Skeletal muscle cell (primary cell): ENCODE data around the gene DOCK11.
"Not testable (repeated sequence)": the region's sequence is repeated elsewhere in the genome, so short reads cannot be mapped to it uniquely, and the experiment has no call there.

Experiments used
- DNase-seq: peaks from one replicate; pipeline ENCODE4 v3.0.0-alpha.2; 2010; ENCODE audit warnings: low read depth
- H3K4me3 ChIP-seq: 2 replicates; pipeline ENCODE4 v1.5.1; 2011; ENCODE audit warnings: low read depth, mild to moderate bottlenecking, control low read depth, low read length, moderate library complexity

The DOCK11 gene

DNA sequence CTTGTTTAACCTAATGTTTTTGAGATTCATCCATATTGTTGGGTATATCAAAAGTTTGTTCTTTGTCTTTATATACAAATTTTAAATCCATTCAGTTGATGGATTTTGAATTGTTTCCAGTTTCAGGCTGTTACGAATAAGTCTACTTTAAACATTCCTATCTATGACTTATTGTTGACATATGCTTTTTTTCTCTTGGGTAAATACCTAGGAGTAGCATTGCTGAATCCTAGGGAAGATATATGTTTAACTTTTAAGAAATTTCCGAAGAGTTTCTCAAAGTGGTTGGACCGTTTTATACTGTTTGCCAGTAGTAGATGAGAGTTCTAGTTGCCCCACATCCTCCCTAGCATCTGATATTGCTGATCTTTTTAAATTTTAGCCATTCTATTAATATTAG lies 170.9 kb downstream of the DOCK11 start:
- DNase-seq, result no peak

DNA sequence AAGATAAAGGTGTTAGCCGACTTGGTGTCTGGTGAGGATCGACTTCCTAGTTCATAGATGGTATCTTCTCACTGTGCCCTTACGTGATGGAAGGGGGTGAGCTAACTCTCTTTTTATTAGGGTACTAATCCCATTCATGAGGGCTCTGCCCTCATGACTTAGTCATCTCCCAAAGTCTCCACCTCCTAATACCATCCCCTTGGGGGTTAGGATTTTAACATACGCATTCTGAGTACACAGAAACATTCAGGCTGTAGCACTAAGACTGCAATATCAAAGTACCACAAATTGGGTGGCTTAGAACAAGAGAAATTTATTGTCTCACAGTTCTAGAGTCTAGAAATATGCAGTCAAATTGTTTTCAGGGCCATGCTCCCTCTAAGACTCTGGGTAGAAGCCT lies 173.8 kb downstream of the DOCK11 start:
- H3K4me3 ChIP-seq, result no peak overlapping the region
- no peak for DNase-seq

More for the DNA sequence above, 170.9 kb downstream of the DOCK11 start:
- H3K4me3 ChIP-seq, result no peak overlapping the region

DNA sequence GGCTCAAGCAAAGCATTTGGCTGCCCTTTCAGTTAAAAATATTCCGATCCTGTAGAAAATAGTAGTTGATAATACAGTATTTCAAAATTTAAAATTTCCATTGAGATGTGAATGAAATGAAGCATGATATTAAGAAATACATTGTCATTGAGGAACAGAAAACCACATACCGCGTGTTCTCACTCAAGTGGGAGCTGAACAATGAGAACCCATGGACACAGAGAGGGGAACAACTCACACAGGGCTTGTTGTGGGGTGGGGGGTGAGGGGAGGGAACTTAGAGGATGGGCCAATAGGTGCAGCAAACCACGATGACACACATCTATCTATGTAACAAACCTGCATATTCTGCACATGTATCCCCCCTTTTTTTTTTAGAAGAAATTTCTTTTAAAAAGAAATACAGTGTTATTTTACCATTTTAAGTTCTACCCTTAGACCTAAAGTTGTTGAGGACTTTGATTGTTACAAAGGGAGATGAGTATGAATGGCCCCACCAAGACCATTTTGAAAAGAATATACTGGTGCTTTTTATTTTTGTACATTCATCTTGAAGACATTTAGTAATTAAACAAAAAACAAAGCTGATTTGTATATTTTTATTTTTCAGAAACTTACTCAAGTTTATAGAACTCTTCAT lies 179.8 kb downstream of the DOCK11 start:
- H3K4me3 ChIP-seq, result no peak overlapping the region
- DNase-seq, result no peak

DNA sequence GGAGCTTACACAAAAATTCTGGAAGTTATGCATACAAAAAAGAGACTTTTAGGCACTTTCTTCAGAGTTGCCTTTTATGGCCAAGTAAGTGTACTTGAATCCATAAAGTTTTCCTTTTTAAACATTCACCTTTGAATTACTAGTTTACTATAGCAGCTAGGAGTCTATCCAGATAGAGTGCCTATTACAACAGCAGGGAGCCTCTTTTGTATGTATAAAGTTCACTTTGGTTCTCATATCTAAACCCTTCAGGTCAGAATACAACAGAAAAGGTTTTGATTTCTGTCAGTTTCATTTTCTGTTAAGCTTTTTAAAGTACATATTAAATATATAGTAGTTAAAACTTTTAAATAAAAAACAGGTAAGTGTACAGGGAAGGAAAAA lies 180.3 kb downstream of the DOCK11 start:
- no peak overlapping the region for H3K4me3 ChIP-seq
- DNase-seq, result no peak

DNA sequence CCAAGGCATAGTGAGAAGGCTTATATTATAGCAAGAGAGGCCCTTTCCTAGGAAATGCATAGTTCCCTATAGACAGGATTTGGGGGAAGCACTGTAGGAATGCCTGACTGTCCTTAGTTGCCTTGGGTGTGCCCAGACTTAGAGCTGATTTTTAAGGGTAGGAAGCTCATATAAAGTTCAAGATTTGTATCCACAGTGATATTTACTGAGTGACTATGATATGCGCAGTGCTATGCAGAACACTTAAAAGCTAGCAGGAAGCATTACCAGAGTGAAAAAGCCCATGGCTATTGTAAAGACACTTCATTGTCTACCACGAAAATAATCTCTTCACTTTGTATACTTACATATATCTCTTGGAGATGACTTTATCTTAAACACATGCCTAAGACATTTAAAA lies 181.7 kb downstream of the DOCK11 start:
- no peak overlapping the region for H3K4me3 ChIP-seq
- DNase-seq, result no peak

DNA sequence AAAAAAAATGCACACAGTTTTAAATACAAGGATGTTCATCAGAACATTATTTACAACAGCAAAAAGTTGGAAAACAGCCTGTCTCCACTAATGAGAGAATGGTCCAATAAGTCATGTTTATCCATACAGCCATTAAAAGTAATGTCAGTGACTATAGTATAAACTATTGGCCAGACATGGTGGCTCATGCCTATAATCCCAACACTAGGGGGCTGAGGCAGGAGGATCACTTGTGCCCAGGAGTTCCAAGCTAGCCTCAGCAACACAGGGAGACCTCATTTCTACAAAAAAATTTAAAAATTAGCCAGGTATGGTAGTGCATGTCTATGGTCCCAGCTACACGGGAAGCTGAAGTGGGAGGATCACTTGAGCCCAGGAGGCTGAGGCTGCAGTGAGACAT lies 183.7 kb downstream of the DOCK11 start:
- no peak for DNase-seq
- no peak overlapping the region for H3K4me3 ChIP-seq

DNA sequence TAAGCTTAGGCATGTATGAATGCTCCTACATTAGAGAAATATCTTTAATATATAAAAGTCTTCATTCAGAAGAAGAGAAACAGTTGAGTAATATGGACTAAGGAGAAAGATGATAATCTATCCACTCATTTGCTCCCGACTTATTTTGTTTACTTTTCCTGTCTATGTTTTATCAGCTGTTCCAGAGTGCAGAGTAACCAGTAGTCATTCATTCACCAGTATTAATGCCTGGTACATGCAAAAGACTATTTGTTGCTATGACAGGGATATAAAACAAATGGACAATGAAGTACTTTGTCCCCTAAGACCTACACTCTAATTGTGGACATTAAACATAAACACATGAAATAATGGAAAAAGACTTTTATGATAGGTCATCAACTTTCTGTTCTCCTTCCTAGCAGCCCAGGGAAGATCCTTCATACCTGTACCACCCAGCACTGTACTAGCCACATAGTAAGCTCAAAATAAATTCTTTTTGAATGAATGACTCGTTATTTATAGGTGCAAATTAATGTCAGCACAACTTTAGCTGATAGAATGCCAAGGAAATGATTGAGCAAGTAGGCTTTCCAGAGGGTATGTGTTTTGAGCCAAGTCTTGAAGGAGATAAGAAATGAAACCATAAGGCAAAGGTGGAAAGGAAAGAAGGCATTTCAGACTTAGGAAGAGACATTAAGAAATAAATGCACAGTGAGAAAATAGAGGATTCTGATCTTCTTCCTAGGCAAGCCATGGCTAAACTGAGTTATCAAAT lies 186.8 kb downstream of the DOCK11 start:
- H3K4me3 ChIP-seq, result no peak overlapping the region
- DNase-seq, result no peak

DNA sequence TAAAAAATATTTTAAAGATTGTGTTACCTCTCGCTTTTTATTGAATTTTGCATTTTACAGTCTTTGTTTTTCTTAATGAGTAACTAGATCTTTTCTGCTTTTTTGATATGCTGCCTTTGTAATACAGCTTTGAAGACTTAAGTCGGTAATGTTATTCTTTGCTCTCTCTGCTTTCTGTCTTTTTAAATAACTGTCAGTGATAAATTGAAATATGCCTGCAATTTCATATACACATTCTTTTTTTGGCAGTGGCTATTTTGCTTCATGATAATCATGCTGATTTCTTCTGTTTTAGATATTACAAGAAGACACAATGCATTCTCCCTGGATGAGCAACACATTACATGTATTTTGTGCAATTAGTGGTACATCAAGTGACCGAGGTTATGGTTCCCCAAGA lies 189.8 kb downstream of the DOCK11 start:
- H3K4me3 ChIP-seq, result no peak overlapping the region
- DNase-seq, result no peak

DNA sequence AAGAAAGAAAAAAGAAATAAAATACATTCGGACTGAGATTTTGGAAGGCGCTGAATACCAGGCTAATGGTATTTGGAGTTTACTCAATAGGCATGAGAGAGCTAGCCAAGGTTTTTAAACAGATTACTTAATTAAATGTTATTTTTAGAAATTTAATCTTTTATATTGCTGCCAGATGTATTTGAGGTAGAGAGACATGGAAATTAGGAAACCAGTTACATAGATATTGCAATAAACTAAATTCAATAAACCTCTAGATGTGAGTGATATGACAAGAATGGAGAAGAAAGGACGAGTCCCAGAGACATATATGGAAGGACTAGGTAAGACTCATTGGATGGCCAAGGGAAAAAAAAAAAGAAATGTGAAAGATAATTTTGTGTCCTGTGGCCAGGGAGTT lies 193.3 kb downstream of the DOCK11 start:
- H3K4me3 ChIP-seq, result no peak overlapping the region
- no peak for DNase-seq

DNA sequence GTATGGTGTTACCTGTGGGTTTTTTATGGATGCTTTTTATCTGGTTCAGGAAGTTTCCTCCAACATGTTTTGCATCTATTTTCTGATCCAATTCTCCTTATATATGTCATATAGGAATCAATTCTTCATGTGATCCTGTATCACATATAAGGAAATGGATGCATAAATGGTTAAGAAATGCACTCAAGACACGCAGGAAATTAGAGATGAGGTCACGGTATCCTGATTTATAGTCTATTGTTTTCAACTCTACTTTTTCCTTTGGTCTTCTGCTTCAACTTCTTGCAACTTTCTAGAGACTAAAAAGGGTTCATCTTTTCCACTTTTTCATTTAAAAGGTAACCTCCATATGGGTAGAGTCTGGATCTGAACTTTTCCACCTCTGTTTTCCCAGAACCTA lies 198.2 kb downstream of the DOCK11 start:
- DNase-seq, result no peak
- no peak overlapping the region for H3K4me3 ChIP-seq

DNA sequence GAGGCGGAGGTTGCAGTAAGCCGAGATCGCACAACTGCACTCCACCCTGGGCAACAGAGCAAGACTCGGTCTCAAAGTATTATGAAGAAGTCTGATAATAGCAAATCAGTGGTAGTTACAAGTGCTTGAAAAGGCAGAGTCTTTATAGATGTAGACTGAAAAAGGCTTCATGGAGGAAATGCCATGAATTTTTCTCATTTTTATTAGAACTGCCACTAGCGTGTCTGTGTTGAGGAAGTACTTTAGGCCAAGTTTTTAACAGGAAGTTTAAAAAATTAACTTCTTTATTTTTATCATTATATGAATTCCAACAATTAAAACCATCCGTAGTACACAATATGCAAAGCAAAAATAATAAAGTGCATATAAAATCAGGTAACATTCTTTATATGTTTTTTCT lies 199.0 kb downstream of the DOCK11 start:
- no peak for DNase-seq
- no peak overlapping the region for H3K4me3 ChIP-seq

DNA sequence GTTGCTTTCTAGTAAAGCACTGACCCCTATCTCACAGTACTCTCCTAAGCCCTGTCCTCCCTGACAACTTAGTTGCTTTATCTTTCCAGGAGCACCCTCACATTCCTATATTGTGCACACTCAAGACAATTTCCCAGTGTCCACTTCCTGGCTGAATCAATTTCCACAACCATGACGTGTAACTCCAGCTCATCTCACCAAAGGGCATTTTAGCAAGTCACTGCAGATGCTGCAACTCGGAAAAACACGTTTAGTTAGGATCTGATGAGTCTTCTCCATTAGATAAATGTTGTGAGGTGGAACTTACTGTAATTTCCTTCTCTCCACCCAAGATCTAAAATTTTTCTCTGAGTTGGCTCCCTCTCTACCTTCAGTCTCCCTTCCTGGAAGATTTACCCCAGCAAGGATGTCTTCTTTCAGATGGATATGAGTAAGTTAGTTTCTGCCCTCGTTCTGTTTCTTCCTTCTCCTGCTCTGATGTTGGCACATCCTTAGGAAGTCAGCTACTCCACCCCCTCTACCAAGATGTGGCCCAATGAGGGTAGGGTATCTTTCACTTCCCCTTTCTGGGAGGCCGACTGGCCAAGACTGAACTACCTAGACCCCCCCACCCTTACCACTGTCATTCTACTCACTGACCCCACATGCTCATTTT lies 203.0 kb downstream of the DOCK11 start:
- H3K4me3 ChIP-seq, result no peak overlapping the region
- no peak for DNase-seq

DNA sequence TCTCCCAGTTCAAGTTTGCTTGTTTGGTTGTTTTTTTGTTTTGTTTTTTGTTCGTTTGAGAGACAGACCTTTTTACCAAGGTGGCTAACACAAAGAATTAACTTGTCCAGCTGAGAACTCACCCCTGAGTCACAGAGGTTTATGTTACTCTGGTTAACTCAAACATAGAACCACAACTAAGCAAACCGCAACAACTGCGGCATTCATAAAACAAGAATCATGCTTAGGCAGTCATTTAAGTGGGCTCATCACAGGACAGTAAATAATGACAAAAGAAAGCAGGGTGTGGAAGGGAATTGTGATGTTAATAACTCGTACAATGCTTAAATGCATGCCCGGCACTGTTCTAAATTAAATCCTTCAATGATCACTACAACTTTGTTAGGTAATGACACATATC lies 207.1 kb downstream of the DOCK11 start:
- no peak for DNase-seq
- H3K4me3 ChIP-seq, result no peak overlapping the region

DNA sequence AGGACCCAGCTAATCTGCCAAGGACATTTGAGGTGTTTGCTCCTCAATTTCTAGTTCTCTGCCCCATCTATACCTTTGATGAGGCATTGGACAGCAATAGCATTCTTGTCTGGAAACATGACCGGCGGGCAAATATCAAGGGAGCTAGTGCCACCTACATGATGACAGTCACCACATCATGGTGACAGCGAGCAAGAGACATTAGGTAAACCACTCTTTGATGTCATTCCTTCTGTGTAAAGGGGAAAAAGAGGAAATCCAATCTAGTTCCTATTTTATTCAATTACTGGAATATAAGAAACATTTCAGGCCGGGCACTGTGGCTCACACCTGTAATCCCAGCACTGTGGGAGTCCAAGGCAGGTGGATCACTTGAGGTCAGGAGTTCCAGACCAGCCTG lies 211.1 kb downstream of the DOCK11 start:
- DNase-seq, result no peak
- no peak overlapping the region for H3K4me3 ChIP-seq

DNA sequence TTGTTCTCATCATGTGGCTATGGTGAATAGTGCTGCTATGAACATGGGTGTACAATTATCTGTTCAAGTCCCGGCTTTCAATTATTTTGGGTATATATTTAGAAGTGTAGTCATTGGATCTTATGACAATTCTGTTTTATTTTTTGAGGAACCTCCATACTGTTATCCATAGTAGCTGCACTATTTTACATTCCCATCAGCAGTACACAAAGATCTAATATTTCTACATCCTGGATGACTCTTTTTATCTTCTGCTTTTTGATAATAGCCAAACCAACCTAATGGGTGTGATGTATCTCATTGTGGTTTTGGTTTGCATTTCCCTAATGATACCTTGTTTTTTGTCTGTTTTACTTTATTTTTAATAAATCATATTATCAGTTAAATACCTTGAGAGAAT lies 218.9 kb downstream of the DOCK11 start:
- no peak overlapping the region for H3K4me3 ChIP-seq
- no peak for DNase-seq

DNA sequence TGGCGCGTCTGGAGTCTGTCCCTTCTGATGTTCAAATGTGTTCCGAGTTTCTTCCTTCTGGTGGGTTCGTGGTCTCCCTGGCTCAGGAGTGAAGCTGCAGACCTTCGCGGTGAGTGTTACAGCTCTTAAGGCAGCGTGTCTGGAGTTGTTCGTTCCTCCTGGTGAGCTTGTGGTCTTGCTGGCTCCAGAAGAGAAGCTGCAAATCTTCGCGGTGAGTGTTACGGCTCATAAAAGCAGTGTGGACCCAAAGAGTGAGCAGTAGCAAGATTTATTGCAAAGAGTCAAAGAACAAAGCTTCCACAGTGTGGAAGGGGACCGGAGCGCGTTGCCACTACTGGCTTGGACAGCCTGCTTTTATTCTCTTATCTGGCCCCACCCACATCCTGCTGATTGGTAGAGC lies 220.3 kb downstream of the DOCK11 start:
- not testable (repeated sequence) for DNase-seq, H3K4me3 ChIP-seq

DNA sequence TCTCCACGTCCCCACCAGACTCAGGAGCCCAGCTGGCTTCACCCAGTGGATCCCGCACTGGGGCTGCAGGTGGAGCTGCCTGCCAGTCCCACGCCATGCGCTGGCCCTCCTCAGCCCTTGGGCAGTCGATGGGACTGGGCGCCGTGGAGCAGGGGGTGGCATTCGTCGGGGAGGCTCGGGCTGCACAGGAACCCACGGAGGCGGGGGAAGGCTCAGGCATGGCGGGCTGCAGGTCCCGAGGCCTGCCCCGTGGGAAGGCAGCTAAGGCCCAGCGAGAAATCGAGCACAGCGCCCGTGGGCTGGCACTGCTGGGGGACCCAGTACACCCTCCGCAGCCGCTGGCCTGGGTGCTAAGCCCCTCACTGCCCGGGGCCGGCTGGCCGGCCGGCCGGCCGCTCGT lies 221.2 kb downstream of the DOCK11 start:
- not testable (repeated sequence) for H3K4me3 ChIP-seq, DNase-seq

DNA sequence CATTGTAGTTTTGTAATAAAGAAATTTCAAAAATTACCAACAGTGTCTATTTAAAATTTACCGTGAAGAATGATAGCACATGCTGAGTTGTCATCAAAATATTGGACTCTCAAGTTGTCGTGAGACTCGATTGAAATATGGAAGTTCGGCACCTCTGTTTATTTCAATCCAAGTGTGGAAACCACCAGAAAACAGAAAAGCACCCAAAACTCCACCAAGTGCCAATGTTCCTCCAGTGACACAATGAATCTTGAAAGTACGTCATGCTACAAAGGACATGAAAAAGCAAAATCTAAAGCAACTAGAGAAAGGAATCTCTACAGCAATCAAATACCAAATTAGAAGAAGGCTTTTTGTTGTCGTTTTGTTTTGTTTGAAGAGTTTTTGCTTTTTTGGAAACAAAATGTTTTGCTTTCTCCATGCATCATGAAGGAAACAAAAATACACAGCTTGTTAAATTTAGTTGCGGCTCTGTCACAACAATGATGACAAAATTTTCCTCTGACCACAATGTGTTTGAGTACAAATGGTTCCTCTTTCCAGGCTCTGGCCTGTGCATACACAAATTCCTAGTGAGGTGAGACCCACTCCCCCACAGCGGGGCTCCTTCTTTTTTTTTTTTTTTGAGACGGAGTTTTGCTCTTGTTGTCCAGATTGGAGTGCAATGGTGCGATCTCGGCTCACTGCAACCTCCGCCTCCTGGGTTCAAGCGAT lies 222.2 kb downstream of the DOCK11 start:
- no peak for DNase-seq
- no peak overlapping the region for H3K4me3 ChIP-seq

DNA sequence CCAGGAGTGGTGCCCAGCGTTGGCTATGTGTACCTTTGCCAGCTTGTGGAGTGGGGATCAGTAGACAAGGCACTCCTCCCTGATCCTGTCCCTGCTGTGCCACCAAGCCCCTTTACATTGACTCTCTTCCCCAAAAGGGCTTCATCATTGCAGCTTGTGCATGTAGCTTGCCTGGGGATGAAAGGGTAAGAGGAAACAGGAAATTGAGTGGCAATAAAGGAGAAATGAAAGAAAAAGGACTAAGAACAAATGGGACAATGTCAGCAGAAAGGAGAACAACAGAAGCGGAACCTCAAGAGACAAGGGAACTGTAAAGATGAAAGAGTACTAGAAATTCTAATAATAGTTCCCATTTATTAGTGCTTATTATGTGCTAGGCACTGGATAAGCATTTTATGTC lies 223.1 kb downstream of the DOCK11 start:
- DNase-seq, result no peak
- no peak overlapping the region for H3K4me3 ChIP-seq

DNA sequence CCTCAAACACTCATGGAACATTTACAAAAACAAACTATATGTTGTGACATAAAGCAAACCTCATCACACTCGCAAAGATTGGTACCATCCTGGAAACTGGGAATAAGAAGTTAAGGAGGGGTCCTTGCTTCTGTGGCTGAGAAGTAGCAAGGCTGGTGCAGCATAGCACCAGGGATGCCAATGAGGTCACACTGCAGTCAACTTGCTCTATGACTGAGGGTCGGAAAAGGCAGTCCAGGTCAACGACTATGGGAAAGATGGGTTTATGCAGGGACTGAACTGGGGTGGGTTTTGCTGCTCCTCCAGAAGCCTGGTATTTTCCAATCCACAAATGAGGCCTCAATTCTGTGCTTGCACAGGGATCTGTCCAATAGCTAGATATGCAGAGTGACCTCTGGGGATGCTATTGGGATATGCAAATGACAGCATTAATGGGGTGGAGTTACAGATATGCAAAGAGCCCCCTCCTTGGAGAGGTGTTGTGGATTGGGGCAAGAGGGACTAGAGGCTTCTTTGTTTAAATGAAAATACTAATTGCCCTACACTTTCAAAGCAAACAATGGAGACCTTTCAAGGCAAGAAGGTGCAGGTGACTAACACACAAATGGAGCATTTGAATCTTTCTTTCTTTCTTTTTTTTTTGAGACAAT lies 224.6 kb downstream of the DOCK11 start:
- H3K4me3 ChIP-seq, result no peak overlapping the region
- no peak for DNase-seq
